H1 (cell line): ENCODE data around the gene BLOC1S1. TPM values are rescaled to one million over a fixed set of nuclear protein-coding genes. Genes with fewer than 3 reads are reported as not detected.

Experiments used
- ASH2L ChIP-seq: fragments of 200-600, 300-600 bp; sonication (generic); IDR thresholded peaks from one replicate; pipeline ENCODE4 v1.7.1; 2017; ENCODE audit warnings: low read length
- CHD7 ChIP-seq: fragments of 300-600 bp; sonication (generic); IDR thresholded peaks from 2 replicates; pipeline ENCODE4 v1.7.1; 2012; ENCODE audit warnings: low read length, moderate library complexity, mild to moderate bottlenecking, inconsistent platforms; ENCODE audit not compliant: insufficient replicate concordance
- CREB1 ChIP-seq: IDR thresholded peaks from 2 replicates; pipeline ENCODE4 v1.6.1; 2012; ENCODE audit warnings: inconsistent platforms
- KDM5A ChIP-seq: fragments of 200-600 bp; IDR thresholded peaks from 2 replicates; pipeline ENCODE4 v1.7.1; 2012; ENCODE audit warnings: mild to moderate bottlenecking, low read length, inconsistent platforms, mixed read lengths
- NRF1 ChIP-seq: IDR thresholded peaks from 2 replicates; pipeline ENCODE4 v1.6.1; 2011; ENCODE audit warnings: mild to moderate bottlenecking, low read depth, low read length, improper control_type of control experiment
- TAF1 ChIP-seq: IDR thresholded peaks from 2 replicates; pipeline ENCODE4 v1.6.1; 2011; ENCODE audit warnings: mild to moderate bottlenecking, low read depth, low read length
- TAF7 ChIP-seq: optimal IDR thresholded peaks from 2 replicates; pipeline ENCODE3; 2011; ENCODE audit warnings: low read depth, mild to moderate bottlenecking, inconsistent platforms, low read length, moderate library complexity, borderline replicate concordance
- TEAD4 ChIP-seq: IDR thresholded peaks from 2 replicates; pipeline ENCODE4 v1.6.1; 2012; ENCODE audit warnings: low read depth, low read length, inconsistent platforms, mixed read lengths
- polyA plus RNA-seq, 7 experiments: library from polyadenylated mRNA; depleted of rRNA in 3 of 7; stranded (reverse) in 5 of 7; unstranded in 2 of 7; fragments of >200 nt in 5 of 7; fragments of 200-250 nt in 2 of 7; gene quantifications; 1 replicate in 5 of 7; 2 replicates in 1 of 7; 4 replicates in 1 of 7; pipeline versions ENCODE4 v1.2.1 to v1.2.3, GENCODE V29; 2011 to 2013; ENCODE audit warnings: missing spikeins in 2 of 7, mixed read lengths in 2 of 7
- total RNA-seq: library from RNA; stranded (reverse); fragmentation: NEBNext Ultra II Directional; extraction: Animal tissue kit (Norgen Biotek cat#: 25700); gene quantifications from 2 replicates; pipeline ENCODE4 v1.2.1, GENCODE V29; 2021

BLOC1S1 gene
- total and polyA plus RNA-seq, 2 of the 8 experiments (the other 6 are each of a cell fraction or from before 2014, with no cell fraction given) = 91.1 to 185 TPM

GRCh38 chr12:55718624-55719275 is 2.9 kb downstream of the BLOC1S1 start (continued):
- TF ChIP-seq CHD7 (no peak), TAF7 (no peak), NRF1 (no peak), CREB1 (no peak), ASH2L (no peak), TAF1 (no peak), TEAD4 (no peak), KDM5A (no peak)
